GM18505 (cell line): Measurements from ENCODE around the gene PPP6R2.
"Not testable (repeated sequence)": the region's sequence is repeated elsewhere in the genome, so short reads cannot be mapped to it uniquely, and the experiment has no call there.

Experiments
- ATAC-seq: cut with Tn5 transposase; IDR thresholded peaks from one replicate; pipeline ENCODE4 v1.9.1; 2021; ENCODE audit not compliant: unreplicated experiment
- POLR2A ChIP-seq: IDR thresholded peaks from 4 replicates; pipeline ENCODE4 v1.6.1; 2011; ENCODE audit warnings: borderline replicate concordance; ENCODE audit not compliant: insufficient read depth, insufficient read length; ENCODE audit errors: extremely low read depth

PPP6R2 gene

GRCh38 chr22:50357222-50357621, 14.1 kb downstream of the PPP6R2 start:
- no peak for TF ChIP-seq POLR2A
- ATAC-seq: no peak

GRCh38 chr22:50357756-50358155, 14.6 kb downstream of the PPP6R2 start:
- ATAC-seq: no peak

GRCh38 chr22:50360578-50360977, 17.5 kb downstream of the PPP6R2 start:
- TF ChIP-seq POLR2A: no peak
- no peak for ATAC-seq

More at GRCh38 chr22:50357756-50358155, 14.6 kb downstream of the PPP6R2 start:
- no peak for TF ChIP-seq POLR2A

GRCh38 chr22:50361222-50361621, 18.1 kb downstream of the PPP6R2 start:
- ATAC-seq: no peak

GRCh38 chr22:50361688-50362087, 18.6 kb downstream of the PPP6R2 start:
- TF ChIP-seq POLR2A: no peak
- no peak for ATAC-seq

More at GRCh38 chr22:50361222-50361621, 18.1 kb downstream of the PPP6R2 start:
- no peak for TF ChIP-seq POLR2A

GRCh38 chr22:50363166-50363802, 20.2 kb downstream of the PPP6R2 start:
- no peak for TF ChIP-seq POLR2A
- ATAC-seq: no peak

- not testable (repeated sequence) for ATAC-seq
Measured at GRCh38 chr22:50363803-50364194, 20.7 kb downstream of the PPP6R2 start.

GRCh38 chr22:50367778-50368500, 24.8 kb downstream of the PPP6R2 start:
- TF ChIP-seq POLR2A: no peak
- no peak for ATAC-seq

- TF ChIP-seq POLR2A: no peak
- no peak for ATAC-seq
Measured at GRCh38 chr22:50371101-50371648, 28.0 kb downstream of the PPP6R2 start.

GRCh38 chr22:50376085-50376651, 33.0 kb downstream of the PPP6R2 start:
- no peak for ATAC-seq

GRCh38 chr22:50381021-50381555, 38.0 kb downstream of the PPP6R2 start:
- not testable (repeated sequence) for ATAC-seq

More at GRCh38 chr22:50376085-50376651, 33.0 kb downstream of the PPP6R2 start:
- no peak for TF ChIP-seq POLR2A

GRCh38 chr22:50396751-50397370, 53.7 kb downstream of the PPP6R2 start:
- ATAC-seq: no peak
- TF ChIP-seq POLR2A: no peak

GRCh38 chr22:50397371-50398060, 54.4 kb downstream of the PPP6R2 start:
- not testable (repeated sequence) for ATAC-seq
